Measurements from ENCODE around the gene ZP2.

GRCh38 chr16:21256636-21257035 is 45.3 kb upstream of the ZP2 start:
- TF ChIP-seq CTCF (IDR thresholded peaks at IDR 0.05) (no peak), POLR2A (IDR thresholded peaks at IDR 0.05) (no peak)
